Mucosa of descending colon (tissue), 3 donors: Measurements from ENCODE around the gene ALG6. TPM values are rescaled to one million over a fixed set of nuclear protein-coding genes. Genes with fewer than 3 reads are reported as not detected.

ENCODE experiments used
- ATAC-seq: fragments of 200-7000 bp; cut with Tn5 transposase; one replicate; pipeline ENCODE4 v1.9.1; 2020; ENCODE audit warnings: mild to moderate bottlenecking, moderate library complexity
- DNase-seq, 3 donors: peaks; one replicate each; pipeline ENCODE4 v3.0.0-alpha.2; 2020
- H3K36me3 ChIP-seq: fragments of 200-600 bp; one replicate; pipeline ENCODE4 v1.8.0; 2021; ENCODE audit warnings: low read depth, mild to moderate bottlenecking
- H3K4me1 ChIP-seq: fragments of 200-600 bp; one replicate; pipeline ENCODE4 v1.8.0; 2021; ENCODE audit warnings: low read depth, mild to moderate bottlenecking
- H3K4me3 ChIP-seq: fragments of 200-600 bp; one replicate; pipeline ENCODE4 v1.8.0; 2021; ENCODE audit warnings: mild to moderate bottlenecking
- H3K9me3 ChIP-seq: fragments of 200-600 bp; one replicate; pipeline ENCODE4 v1.8.0; 2021; ENCODE audit warnings: mild to moderate bottlenecking
- intact Hi-C, 2 donors: fragments of 100-400 bp; cut with DNase I in 1 of 2; cut with micrococcal nuclease in 1 of 2; formaldehyde crosslinking; loops; one replicate each; pipeline versions ENCODE4 v1.11.0 to v1.11.1; 2022; cut with DNase I, micrococcal nuclease
- total RNA-seq, 3 donors: library from RNA; stranded (reverse); fragmentation: NEBNext Ultra II Directional in 2 of 3; extraction: Animal tissue kit (Norgen Biotek cat#: 25700) in 2 of 3; gene quantifications; one replicate each; pipeline versions ENCODE4 v1.2.1 to v1.2.4, GENCODE V29; 2021 to 2023
- TF ChIP-seq, protein P1 (sequence below): fragments of 200-600 bp; IDR thresholded peaks from one replicate; pipeline ENCODE4 v1.8.0; 2022; ENCODE audit warnings: antibody characterized with exemption, mild to moderate bottlenecking
- donor health status: DM: no; HTN: no; CAD: no; lungs with moderate emphysema.
- donor health status: DM: no; HTN: no; CAD: no.
- donor health status: DM: no; HTN: yes; CAD: no.

Gene ALG6
- total RNA-seq, 3 donors from 2014 or later, result 9.2 to 14.5 (median 13.7) TPM

DNA sequence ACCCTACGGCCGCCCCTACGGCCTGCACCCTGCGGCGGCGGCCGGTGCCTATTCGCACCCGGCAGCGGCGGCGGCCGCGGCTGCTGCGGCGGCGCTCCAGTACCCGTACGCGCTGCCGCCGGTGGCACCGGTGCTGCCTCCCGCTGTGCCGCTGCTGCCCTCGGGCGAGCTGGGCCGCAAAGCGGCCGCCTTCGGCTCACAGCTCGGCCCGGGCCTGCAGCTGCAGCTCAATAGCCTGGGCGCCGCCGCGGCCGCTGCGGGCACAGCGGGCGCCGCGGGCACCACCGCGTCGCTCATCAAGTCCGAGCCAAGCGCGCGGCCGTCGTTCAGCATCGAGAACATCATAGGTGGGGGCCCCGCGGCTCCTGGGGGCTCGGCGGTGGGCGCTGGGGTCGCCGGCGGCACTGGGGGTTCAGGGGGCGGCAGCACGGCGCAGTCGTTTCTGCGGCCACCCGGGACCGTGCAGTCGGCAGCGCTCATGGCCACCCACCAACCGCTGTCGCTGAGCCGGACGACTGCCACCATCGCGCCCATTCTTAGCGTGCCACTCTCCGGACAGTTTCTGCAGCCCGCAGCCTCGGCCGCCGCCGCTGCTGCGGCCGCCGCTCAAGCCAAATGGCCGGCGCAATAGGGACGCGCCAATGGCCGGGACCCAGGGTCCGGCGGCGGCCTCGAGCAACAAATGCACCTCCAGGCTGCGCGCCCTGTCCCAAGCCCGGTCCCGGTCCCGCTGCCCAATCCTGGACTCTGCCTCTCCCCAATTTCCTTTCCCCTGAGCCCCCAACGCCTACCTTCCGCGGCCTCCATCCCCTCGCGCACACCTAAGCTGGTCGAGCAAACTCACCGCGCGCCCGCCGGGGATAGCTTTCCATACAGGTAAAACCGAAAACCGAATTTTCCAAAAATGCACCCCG is 43.3 kb upstream of the ALG6 start:
- DNase-seq (peak in 1 of 3 donors; percentile 25), ATAC-seq (peak; percentile 25)
- Histone ChIP-seq H3K4me1 (peaks cover 32% of the 10 kb centered on the region), H3K4me3 (no peak overlapping the region), H3K36me3 (no peaks in the 10 kb centered on the region), H3K9me3 (no peaks in the 10 kb centered on the region)
- intact Hi-C loops, result no loop called here
- TF ChIP-seq, protein P1, sequence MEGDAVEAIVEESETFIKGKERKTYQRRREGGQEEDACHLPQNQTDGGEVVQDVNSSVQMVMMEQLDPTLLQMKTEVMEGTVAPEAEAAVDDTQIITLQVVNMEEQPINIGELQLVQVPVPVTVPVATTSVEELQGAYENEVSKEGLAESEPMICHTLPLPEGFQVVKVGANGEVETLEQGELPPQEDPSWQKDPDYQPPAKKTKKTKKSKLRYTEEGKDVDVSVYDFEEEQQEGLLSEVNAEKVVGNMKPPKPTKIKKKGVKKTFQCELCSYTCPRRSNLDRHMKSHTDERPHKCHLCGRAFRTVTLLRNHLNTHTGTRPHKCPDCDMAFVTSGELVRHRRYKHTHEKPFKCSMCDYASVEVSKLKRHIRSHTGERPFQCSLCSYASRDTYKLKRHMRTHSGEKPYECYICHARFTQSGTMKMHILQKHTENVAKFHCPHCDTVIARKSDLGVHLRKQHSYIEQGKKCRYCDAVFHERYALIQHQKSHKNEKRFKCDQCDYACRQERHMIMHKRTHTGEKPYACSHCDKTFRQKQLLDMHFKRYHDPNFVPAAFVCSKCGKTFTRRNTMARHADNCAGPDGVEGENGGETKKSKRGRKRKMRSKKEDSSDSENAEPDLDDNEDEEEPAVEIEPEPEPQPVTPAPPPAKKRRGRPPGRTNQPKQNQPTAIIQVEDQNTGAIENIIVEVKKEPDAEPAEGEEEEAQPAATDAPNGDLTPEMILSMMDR, result no peak

DNA sequence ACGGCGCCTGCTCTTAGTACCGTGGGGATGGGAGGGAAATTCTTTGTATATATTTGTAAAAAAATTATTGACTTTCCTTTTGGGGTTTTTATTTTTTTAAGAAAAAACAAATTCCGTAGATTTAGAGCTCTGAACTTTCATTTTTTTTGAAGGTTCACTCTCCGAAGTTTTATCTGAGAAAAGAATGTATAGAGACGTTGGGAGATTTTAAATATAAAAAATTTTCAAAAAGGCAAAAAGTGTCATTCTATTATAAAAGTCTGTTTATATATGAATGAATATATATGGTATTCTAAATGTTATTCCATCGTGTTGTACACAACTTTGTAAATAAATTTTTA is 42.7 kb upstream of the ALG6 start:
- ATAC-seq, result no peak
- no peaks in the 10 kb centered on the region for H3K36me3 ChIP-seq
- no peak overlapping the region for H3K4me3 ChIP-seq
- H3K4me1 ChIP-seq, result peaks cover 35% of the 10 kb centered on the region
- DNase-seq, result no peak
- H3K9me3 ChIP-seq, result no peaks in the 10 kb centered on the region
- intact Hi-C loops, result no loop called here
- TF ChIP-seq, protein P1, result no peak

DNA sequence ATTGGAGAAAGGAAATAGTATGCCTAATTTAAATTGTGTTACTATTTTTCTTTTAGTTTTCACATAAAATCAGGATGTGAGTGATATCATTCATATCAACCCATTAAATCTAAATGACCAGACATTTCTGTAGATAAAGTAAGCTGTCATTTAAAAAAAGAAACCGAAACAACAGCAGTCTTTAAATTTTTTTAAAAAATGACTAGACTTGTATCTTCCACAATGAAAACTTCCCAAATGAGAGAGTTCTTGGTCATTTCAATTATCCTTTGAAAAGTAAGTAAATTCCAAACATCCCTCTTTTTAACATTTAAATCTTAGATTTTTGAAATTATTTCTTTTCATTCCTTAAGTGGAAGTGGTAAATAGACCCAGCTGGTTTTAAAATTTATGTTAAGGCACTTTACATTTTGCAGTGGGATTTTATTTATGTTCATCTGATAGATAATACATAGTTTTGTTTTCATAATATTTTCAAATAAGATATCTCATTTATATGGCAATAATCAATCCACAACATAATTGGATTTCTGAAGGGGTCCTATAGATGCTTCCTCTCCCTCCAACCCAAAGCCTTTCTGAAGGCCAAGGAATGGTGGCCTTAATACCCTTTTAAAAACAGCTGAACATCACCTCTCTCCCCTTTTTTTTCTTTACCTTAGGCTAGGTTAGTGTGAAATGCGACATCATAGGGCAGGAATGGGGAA is 42.0 kb upstream of the ALG6 start:
- H3K4me1 ChIP-seq, result peaks cover 39% of the 10 kb centered on the region
- DNase-seq (no peak), ATAC-seq (no peak)
- H3K36me3 ChIP-seq, result no peaks in the 10 kb centered on the region
- H3K9me3 ChIP-seq, result no peaks in the 10 kb centered on the region
- TF ChIP-seq, protein P1, result no peak
- intact Hi-C loops, result no loop called here
- no peak overlapping the region for H3K4me3 ChIP-seq

DNA sequence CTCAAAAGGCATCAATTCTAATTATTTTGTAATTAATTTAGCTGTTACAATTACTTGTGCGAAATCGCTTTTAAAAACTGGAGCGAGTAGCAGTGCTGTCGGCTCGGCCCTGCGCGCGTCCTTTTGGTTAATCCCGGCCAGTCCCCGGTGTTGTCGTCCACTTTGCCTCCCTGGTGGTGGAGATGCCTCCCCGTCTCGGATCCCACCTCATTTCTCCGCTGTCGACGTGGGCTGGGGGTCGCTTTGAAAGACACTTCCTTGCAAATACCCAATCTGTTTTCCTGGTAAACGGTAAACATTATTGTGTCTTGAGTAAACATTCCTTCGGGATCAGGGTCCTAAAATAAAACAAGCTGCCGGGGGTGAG is 41.3 kb upstream of the ALG6 start:
- DNase-seq (no peak), ATAC-seq (no peak)
- H3K4me3 ChIP-seq, result no peak overlapping the region
- TF ChIP-seq, protein P1, result no peak
- intact Hi-C loops, result no loop called here
- H3K4me1 ChIP-seq, result peaks cover 39% of the 10 kb centered on the region
- H3K9me3 ChIP-seq, result no peaks in the 10 kb centered on the region
- H3K36me3 ChIP-seq, result no peaks in the 10 kb centered on the region

DNA sequence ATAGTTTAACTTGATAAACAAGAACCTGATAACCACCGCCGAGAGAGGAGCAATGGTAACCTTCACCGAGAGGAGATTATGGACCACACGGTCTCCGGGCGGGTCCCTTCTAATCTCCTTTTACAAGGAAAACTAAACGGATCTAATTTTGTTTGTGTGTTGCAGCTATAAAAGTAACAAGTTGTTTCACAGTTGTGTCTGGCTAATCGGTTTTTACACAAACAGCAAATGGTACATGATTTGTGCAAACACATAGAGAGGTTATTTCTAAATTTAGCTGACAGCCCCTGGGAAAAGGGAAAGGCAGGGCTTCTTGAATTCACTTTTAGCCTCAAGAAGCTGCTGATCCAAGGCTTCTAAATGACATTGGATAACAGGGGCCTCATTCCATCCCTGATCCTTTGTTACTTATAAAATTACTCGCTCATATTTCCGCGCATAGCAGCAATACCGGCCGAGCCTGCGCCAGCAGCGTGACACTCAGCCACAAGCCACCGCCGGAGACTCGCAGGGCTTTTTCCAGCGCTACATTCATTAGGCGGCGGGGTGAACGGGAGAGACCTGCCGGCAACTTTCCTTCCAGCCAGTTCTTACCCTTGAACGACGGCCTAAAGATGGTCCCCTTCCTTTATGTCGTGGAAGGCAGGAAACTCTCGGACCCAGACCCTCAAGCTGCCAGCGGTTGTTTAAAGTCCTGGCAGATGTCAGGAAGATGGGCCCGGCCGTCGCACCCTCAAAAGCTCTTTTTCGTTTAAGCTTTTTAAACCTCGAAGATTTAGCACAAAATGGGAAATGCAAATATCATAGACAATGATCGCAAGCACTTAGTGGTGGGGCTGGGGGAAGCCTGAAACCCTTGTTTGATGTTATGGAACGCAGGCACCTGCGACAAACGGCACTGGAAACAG is 40.7 kb upstream of the ALG6 start:
- Histone ChIP-seq H3K9me3 (no peaks in the 10 kb centered on the region), H3K4me3 (no peak overlapping the region), H3K4me1 (peaks cover 37% of the 10 kb centered on the region), H3K36me3 (no peaks in the 10 kb centered on the region)
- intact Hi-C loops, result no loop called here
- DNase-seq (peak in 1 of 3 donors; percentile 27), ATAC-seq (no peak)
- TF ChIP-seq, protein P1, result no peak
